ENCODE results near the gene ZNF878. TPM values are rescaled to one million over a fixed set of nuclear protein-coding genes. Genes with fewer than 3 reads are reported as not detected.

ZNF878 gene
- total and polyA plus RNA-seq, 2 of the 13 experiments (the other 11 are each of a cell fraction or from before 2014, with no cell fraction given), result 0.46 to 5.2 TPM

DNA sequence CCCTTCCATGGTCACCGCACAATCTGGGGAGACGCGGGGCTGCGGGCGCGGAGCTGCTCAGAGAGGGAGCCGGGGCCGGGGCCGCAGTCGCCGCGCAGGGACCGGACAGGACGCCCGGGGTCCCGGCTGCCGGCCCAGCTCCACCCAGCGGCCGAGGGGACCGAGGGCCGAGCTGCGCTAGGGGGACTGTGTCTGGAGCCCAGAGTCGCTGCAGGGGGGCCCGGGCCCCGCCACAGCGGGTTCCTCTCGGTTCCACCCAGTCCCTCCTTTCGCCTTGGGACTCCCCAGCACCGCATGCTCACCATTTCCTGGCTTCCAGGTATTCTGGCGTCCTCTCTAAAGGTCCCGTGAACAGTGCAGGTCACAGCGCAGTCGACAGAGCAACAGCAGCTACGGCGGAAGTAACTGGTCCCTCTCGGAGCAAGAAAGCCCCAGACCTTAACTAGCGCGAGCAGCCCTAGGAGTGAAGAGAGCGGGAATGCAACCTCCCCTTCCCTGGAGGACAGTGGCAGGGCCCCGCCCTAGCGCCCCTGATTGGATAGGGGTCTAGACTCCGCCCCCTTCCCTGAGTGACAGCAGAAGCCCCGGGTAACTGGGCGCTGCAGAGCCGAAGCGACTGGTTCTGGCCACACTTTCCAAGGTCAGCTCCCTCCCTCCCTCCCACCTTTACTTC is at the start of gene ZNF878 (continued):
- TF ChIP-seq ZBTB42 (CRISPR knock-in tag; IDR thresholded peaks at IDR 0.05), result no peak
- peak; percentile 94 for TF ChIP-seq AFF4 (CRISPR knock-in tag; IDR thresholded peaks at IDR 0.05)
- TF ChIP-seq, protein P1, sequence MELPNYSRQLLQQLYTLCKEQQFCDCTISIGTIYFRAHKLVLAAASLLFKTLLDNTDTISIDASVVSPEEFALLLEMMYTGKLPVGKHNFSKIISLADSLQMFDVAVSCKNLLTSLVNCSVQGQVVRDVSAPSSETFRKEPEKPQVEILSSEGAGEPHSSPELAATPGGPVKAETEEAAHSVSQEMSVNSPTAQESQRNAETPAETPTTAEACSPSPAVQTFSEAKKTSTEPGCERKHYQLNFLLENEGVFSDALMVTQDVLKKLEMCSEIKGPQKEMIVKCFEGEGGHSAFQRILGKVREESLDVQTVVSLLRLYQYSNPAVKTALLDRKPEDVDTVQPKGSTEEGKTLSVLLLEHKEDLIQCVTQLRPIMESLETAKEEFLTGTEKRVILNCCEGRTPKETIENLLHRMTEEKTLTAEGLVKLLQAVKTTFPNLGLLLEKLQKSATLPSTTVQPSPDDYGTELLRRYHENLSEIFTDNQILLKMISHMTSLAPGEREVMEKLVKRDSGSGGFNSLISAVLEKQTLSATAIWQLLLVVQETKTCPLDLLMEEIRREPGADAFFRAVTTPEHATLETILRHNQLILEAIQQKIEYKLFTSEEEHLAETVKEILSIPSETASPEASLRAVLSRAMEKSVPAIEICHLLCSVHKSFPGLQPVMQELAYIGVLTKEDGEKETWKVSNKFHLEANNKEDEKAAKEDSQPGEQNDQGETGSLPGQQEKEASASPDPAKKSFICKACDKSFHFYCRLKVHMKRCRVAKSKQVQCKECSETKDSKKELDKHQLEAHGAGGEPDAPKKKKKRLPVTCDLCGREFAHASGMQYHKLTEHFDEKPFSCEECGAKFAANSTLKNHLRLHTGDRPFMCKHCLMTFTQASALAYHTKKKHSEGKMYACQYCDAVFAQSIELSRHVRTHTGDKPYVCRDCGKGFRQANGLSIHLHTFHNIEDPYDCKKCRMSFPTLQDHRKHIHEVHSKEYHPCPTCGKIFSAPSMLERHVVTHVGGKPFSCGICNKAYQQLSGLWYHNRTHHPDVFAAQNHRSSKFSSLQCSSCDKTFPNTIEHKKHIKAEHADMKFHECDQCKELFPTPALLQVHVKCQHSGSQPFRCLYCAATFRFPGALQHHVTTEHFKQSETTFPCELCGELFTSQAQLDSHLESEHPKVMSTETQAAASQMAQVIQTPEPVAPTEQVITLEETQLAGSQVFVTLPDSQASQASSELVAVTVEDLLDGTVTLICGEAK (IDR thresholded peaks at IDR 0.05), result no peak
- TF ChIP-seq, protein P1 (CRISPR knock-in tag; IDR thresholded peaks at IDR 0.05), result peak; percentile 84
- TF ChIP-seq GPN1 (CRISPR knock-in tag; IDR thresholded peaks at IDR 0.05; ENCODE audit: borderline replicate concordance), result no peak
- TF ChIP-seq ARID5B (CRISPR knock-in tag; IDR thresholded peaks at IDR 0.05), result peak; percentile 51
- TF ChIP-seq DNMT1 (CRISPR knock-in tag; IDR thresholded peaks at IDR 0.05), result no peak
- TF ChIP-seq ZNF614 (CRISPR knock-in tag; IDR thresholded peaks at IDR 0.05; ENCODE audit: borderline replicate concordance), result peak; percentile 86
- peak; percentile 66 for TF ChIP-seq RBM39 (IDR thresholded peaks at IDR 0.05; ENCODE audit: low read depth, low read length, poor library complexity, severe bottlenecking)
- 0 out of 2 replicates have a peak, but pooled peaks have one; percentile 73 for TF ChIP-seq KDM3A (CRISPR knock-in tag; IDR thresholded peaks at IDR 0.05; ENCODE audit: low read depth)
- no peak for TF ChIP-seq NCOA5 (CRISPR knock-in tag; IDR thresholded peaks at IDR 0.05)
- peak; percentile 67 for TF ChIP-seq GATAD2A (CRISPR knock-in tag; IDR thresholded peaks at IDR 0.05)
- TF ChIP-seq ZNF451 (CRISPR knock-in tag; IDR thresholded peaks at IDR 0.05), result no peak
